ENCODE data around the gene SNX21.

Gene SNX21

DNA sequence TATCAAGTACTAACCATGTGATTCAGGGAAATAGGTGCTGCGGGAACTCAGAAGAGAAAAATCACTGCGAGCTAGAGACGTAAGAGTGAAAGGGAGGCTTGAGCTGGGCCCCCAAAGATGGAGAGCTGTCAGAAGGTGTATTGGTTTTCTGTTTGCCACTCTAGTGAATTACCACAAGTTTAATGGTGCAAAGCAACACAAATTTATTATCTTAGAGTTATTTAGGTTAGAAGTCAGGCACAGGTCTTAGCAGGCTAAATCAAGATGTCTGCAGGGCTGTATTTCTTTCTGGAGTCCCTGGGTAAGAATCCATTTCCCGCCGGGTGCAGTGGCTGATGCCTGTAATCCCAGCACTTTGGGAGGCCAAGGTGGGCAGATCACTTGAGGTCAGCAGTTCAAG lies 26.3 kb downstream of the SNX21 start:
- no peak for DNase-seq (ENCODE audit: low read depth)
- H3K4me3 ChIP-seq (ENCODE audit: low read depth, low read length): no peak overlapping the region
- TF ChIP-seq, protein P1, sequence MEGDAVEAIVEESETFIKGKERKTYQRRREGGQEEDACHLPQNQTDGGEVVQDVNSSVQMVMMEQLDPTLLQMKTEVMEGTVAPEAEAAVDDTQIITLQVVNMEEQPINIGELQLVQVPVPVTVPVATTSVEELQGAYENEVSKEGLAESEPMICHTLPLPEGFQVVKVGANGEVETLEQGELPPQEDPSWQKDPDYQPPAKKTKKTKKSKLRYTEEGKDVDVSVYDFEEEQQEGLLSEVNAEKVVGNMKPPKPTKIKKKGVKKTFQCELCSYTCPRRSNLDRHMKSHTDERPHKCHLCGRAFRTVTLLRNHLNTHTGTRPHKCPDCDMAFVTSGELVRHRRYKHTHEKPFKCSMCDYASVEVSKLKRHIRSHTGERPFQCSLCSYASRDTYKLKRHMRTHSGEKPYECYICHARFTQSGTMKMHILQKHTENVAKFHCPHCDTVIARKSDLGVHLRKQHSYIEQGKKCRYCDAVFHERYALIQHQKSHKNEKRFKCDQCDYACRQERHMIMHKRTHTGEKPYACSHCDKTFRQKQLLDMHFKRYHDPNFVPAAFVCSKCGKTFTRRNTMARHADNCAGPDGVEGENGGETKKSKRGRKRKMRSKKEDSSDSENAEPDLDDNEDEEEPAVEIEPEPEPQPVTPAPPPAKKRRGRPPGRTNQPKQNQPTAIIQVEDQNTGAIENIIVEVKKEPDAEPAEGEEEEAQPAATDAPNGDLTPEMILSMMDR (IDR thresholded peaks at IDR 0.05; ENCODE audit: low read depth, low read length): no peak
- no peak for TF ChIP-seq MAX (IDR thresholded peaks at IDR 0.05; ENCODE audit: low read depth, low read length)
- TF ChIP-seq MYC (IDR thresholded peaks at IDR 0.05; ENCODE audit: low read depth, low read length): no peak
- no peak for TF ChIP-seq POLR2A (IDR thresholded peaks at IDR 0.05; ENCODE audit: extremely low read depth, insufficient read length)

DNA sequence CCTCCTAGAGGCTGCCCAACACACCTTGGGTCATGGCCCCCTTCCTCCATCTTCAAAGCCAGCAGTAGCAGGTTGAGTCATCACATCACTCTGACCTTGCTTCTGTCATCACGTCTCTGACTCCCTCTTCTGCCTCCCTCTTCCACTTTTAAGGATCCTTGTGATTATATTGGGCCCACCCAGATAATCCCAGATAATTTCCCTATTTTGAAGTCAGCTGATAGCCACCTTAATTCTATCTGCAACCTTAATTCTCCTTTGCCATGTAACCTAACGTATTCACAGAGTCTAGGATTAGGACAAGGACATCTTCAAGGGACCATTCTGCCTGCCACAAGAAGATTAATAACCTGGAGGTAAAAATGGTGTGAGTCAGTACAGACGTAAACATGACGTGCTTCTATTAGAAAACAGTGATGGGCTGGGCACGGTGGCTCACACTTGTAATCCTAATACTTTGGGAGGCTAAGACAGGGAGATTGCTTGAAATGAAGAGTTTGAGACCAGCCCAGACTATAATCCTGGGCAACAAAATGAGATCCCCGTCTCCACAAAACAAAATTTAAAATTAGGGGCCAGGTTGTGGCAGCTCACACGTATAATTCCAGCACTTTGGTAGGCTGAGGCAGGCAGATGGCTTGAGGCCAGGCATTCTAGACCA lies 27.1 kb downstream of the SNX21 start:
- DNase-seq (ENCODE audit: low read depth): no peak
- no peak overlapping the region for H3K4me3 ChIP-seq (ENCODE audit: low read depth, low read length)
- TF ChIP-seq MAX (IDR thresholded peaks at IDR 0.05; ENCODE audit: low read depth, low read length) (no peak), MYC (IDR thresholded peaks at IDR 0.05; ENCODE audit: low read depth, low read length) (no peak), POLR2A (IDR thresholded peaks at IDR 0.05; ENCODE audit: extremely low read depth, insufficient read length) (no peak)
- TF ChIP-seq, protein P1 (IDR thresholded peaks at IDR 0.05; ENCODE audit: low read depth, low read length): no peak

DNA sequence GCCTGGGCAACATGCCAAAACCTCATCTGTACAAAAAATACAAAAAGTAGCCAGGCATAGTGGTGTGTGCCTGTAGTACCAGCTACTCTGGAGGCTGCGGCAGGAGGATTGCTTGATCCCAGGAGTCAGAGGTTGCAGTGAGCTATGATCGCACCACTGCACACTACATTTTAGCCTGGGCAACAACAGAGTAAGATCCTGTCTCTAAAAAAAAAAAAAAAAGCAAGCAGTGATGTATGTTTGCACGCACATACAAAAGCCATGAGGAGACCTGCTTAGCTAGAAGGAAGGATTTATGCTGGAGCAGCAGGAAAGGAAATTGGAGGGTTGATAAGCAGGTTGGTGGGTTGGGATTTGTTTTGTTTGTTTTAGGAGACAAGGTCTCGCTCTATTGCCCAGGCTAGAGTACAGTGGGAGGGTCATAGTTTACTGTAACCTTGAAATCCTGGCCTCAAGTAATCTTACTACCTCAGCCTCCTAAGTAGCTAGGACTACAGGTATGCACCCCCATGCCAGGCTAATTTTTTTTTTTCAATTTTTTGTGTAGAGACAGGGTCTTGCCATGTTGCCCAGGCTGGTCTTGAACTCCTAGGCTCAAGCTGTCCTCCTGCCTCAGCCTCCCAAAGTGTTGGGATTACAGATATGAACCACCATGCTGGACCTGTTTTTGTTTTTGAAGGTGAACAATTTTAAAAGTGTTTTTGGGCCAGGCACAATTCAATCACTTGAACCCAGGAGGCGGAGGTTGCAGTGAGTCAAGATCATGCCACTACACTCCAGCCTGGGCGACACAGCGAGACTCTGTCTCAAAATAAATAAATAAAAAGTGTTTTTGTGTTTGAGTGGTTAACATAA lies 27.8 kb downstream of the SNX21 start:
- no peak for DNase-seq (ENCODE audit: low read depth)
- no peak for TF ChIP-seq MAX (IDR thresholded peaks at IDR 0.05; ENCODE audit: low read depth, low read length)
- TF ChIP-seq MYC (IDR thresholded peaks at IDR 0.05; ENCODE audit: low read depth, low read length): no peak
- TF ChIP-seq, protein P1 (IDR thresholded peaks at IDR 0.05; ENCODE audit: low read depth, low read length): no peak
- no peak for TF ChIP-seq POLR2A (IDR thresholded peaks at IDR 0.05; ENCODE audit: extremely low read depth, insufficient read length)
- no peak overlapping the region for H3K4me3 ChIP-seq (ENCODE audit: low read depth, low read length)

DNA sequence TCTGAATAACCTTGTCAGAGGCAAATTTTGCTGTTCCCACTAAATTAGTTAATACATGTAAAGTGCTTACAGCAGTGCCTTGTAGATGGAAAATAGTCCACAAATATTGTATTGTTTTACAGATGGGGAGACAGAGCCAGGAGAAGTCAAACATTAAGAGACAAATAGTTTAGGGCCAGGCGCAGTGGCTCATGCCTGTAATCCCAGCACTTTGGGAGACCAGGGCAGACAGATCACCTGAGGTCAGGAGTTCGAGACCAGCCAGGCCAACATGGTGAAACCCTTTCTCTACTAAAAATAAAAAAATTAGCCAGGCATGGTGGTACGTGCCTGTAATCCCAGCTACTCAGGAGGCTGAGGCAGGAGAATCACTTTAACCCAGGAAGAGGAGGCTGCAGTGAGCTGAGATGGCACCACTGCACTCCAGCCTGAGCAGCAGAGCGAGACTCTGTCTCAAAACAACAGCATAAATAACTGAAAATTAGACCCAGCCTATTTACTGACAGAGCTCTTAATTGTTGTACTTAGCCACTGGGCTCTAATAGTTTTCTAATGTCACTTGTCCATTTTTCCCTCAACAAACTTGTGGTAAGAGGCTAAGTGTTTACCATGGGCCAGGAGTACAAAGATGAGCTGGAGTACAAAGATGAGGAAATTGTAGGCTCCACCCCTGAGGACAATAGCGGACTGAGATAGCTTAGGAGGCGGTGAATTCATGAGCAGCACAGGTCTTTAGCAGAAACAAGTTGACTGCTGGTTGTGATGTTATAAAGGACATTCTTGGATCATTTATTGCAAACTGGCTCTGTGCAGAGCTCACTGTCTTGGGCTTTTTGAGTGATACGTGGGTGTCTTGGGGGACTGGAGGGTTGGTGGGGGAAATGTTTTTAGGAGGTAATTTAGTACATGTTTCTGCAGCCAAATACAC lies 30.2 kb downstream of the SNX21 start:
- DNase-seq (ENCODE audit: low read depth): no peak
- no peak overlapping the region for H3K4me3 ChIP-seq (ENCODE audit: low read depth, low read length)
- TF ChIP-seq, protein P1 (IDR thresholded peaks at IDR 0.05; ENCODE audit: low read depth, low read length): no peak
- TF ChIP-seq MYC (IDR thresholded peaks at IDR 0.05; ENCODE audit: low read depth, low read length) (no peak), MAX (IDR thresholded peaks at IDR 0.05; ENCODE audit: low read depth, low read length) (no peak), POLR2A (IDR thresholded peaks at IDR 0.05; ENCODE audit: extremely low read depth, insufficient read length) (no peak)

- no peak overlapping the region for H3K4me3 ChIP-seq (ENCODE audit: low read depth, low read length)
- TF ChIP-seq MYC (IDR thresholded peaks at IDR 0.05; ENCODE audit: low read depth, low read length) (no peak), POLR2A (IDR thresholded peaks at IDR 0.05; ENCODE audit: extremely low read depth, insufficient read length) (no peak), MAX (IDR thresholded peaks at IDR 0.05; ENCODE audit: low read depth, low read length) (no peak)
- TF ChIP-seq, protein P1 (IDR thresholded peaks at IDR 0.05; ENCODE audit: low read depth, low read length): no peak
- no peak for DNase-seq (ENCODE audit: low read depth)
Observed at GRCh38 chr20:45866454-45866853, 32.9 kb downstream of the SNX21 start.

All from NB4 (cell line).